OCI-LY7 (cell line): Measurements from ENCODE around the gene PRCP. TPM values are rescaled to one million over a fixed set of nuclear protein-coding genes. Genes with fewer than 3 reads are reported as not detected.

Source experiments
- BruUV-seq: library from RNA; stranded (reverse); fragments of 400-500 nt; replicated peaks from 2 replicates; lab custom pipeline; 2021; lab: Mats Ljungman, UMichigan
- CTCF ChIA-PET: fragments of 300-600 bp; sonication (Branson Sonifier 250); formaldehyde crosslinking; loops from one replicate; lab custom pipeline; 2022; ENCODE audit warnings: antibody characterized with exemption; ENCODE audit not compliant: unreplicated experiment; lab: Charles Lee
- POLR2A ChIA-PET: fragments of 300-600 bp; sonication (Branson Sonifier 250); formaldehyde crosslinking; loops from one replicate; lab custom pipeline; 2022; ENCODE audit warnings: antibody characterized with exemption; lab: Charles Lee
- DNase-seq: peaks from one replicate; pipeline ENCODE4 v3.0.0-alpha.2; 2015; ENCODE audit warnings: low spot score
- H2AFZ ChIP-seq: fragments of 200-600 bp; sonication (generic), shearing (Covaris generic); 2 replicates; pipeline ENCODE4 v1.6.1; 2014; ENCODE audit warnings: mild to moderate bottlenecking, antibody characterized with exemption, low read length, moderate library complexity
- H3K27ac ChIP-seq: fragments of 200-600 bp; sonication (generic); 2 replicates; pipeline ENCODE4 v1.5.1; 2014; ENCODE audit warnings: mixed run types, low read depth, mild to moderate bottlenecking, moderate library complexity, low read length, inconsistent platforms; ENCODE audit not compliant: poor library complexity, severe bottlenecking
- H3K36me3 ChIP-seq: fragments of 200-600 bp; sonication (generic); 2 replicates; pipeline ENCODE4 v1.6.1; 2014; ENCODE audit warnings: mild to moderate bottlenecking, antibody characterized with exemption, low read length, moderate library complexity, mixed read lengths; ENCODE audit not compliant: insufficient read depth
- H3K4me1 ChIP-seq: fragments of 200-600 bp; sonication (generic); 2 replicates; pipeline ENCODE4 v1.5.1; 2014; ENCODE audit warnings: mild to moderate bottlenecking, low read length; ENCODE audit not compliant: insufficient read depth, poor library complexity, severe bottlenecking
- H3K4me2 ChIP-seq: fragments of 200-600 bp; sonication (generic); 2 replicates; pipeline ENCODE4 v1.6.1; 2014; ENCODE audit warnings: mild to moderate bottlenecking, low read length
- H3K4me3 ChIP-seq: fragments of 200-600 bp; sonication (generic); 2 replicates; pipeline ENCODE4 v1.5.1; 2014; ENCODE audit warnings: mild to moderate bottlenecking, low read depth, low read length; ENCODE audit not compliant: poor library complexity, severe bottlenecking
- H3K79me2 ChIP-seq: fragments of 200-600 bp; sonication (generic); 2 replicates; pipeline ENCODE4 v1.6.1; 2016; ENCODE audit warnings: low read depth, mild to moderate bottlenecking, low read length, moderate library complexity, mixed read lengths; ENCODE audit not compliant: insufficient read depth
- H3K9me2 ChIP-seq: fragments of 200-600 bp; sonication (generic); 2 replicates; pipeline ENCODE4 v1.6.1; 2016; ENCODE audit warnings: mild to moderate bottlenecking, low read length, mixed read lengths; ENCODE audit not compliant: insufficient read depth
- H3K9me3 ChIP-seq: fragments of 200-600 bp; sonication (generic); 2 replicates; pipeline ENCODE4 v1.6.1; 2014; ENCODE audit warnings: mild to moderate bottlenecking, mixed run types, low read length, mixed read lengths
- H4K20me1 ChIP-seq: fragments of 200-600 bp; sonication (generic); 2 replicates; pipeline ENCODE4 v1.6.1; 2014; ENCODE audit warnings: mild to moderate bottlenecking, antibody characterized with exemption, low read length, moderate library complexity, mixed read lengths; ENCODE audit not compliant: insufficient read depth
- CTCF ChIP-seq: fragments of 200-600 bp; sonication (generic); conservative IDR thresholded peaks from 2 replicates; pipeline ENCODE4 v1.5.1; 2014; ENCODE audit warnings: mild to moderate bottlenecking, antibody characterized with exemption, low read length, moderate library complexity, mixed read lengths
- EZH2phosphoT487 ChIP-seq: fragments of 200-600 bp; sonication (generic); IDR thresholded peaks from 2 replicates; pipeline ENCODE4 v1.6.1; 2018; ENCODE audit warnings: low read depth, borderline replicate concordance, mild to moderate bottlenecking, mixed run types, antibody characterized with exemption, low read length, moderate library complexity, mixed read lengths
- intact Hi-C: fragments of 100-400 bp; cut with micrococcal nuclease; formaldehyde crosslinking; loops from one replicate; pipeline ENCODE4 v1.10.0; 2022; ENCODE audit not compliant: unreplicated experiment
- total RNA-seq, 2 experiments: library from RNA; depleted of rRNA in 1 of 2; stranded (reverse); fragments of >200 nt in 1 of 2; shearing (Covaris generic) in 1 of 2; gene quantifications; 2 replicates each; pipeline ENCODE4 v1.2.3, GENCODE V29; 2014 to 2022

The PRCP gene
- total RNA-seq, 2 experiments from 2014 or later, result 6.5 to 18.3 TPM

GRCh38 chr11:82901922-82902485 lies 1.8 kb upstream of the PRCP start:
- H3K79me2 ChIP-seq, result peaks cover 58% of the 10 kb centered on the region
- POLR2A ChIA-PET, result interaction anchor here (0.5 to 4.6 kb wide), 34 partner anchors 9 to 390 kb away, joined by 3 to 36 read pairs (median 3); partner anchors contain the start of genes PCF11 and RAB30
- intact Hi-C loops, result loop anchor here (2.0 to 10.0 kb wide), 3 partner anchors 255 to 383 kb away; partner anchors contain the start of genes ANKRD42 and PCF11
- no peaks in the 10 kb centered on the region for H3K9me2 ChIP-seq
- CTCF ChIA-PET, result interaction anchor here (0.8 to 1.4 kb wide), 5 partner anchors 9 to 390 kb away, joined by 3 to 5 read pairs (median 3); no protein-coding TSS in a partner anchor
- peak overlapping the region; percentile 79 for H3K4me3 ChIP-seq
- BruUV-seq, result TSS peak; percentile 74
- H3K9me3 ChIP-seq, result no peaks in the 10 kb centered on the region
- TF ChIP-seq CTCF (no peak), EZH2phosphoT487 (no peak)
- H2AFZ ChIP-seq, result peak overlapping the region; percentile 80
- H4K20me1 ChIP-seq, result peaks cover 18% of the 10 kb centered on the region; the same call in 1 of the 2 replicates
- no peaks in the 10 kb centered on the region; the same call in 1 of the 2 replicates for H3K36me3 ChIP-seq
- H3K4me1 ChIP-seq, result peaks cover 64% of the 10 kb centered on the region
- peak overlapping the region; percentile 67 for H3K27ac ChIP-seq
- H3K4me2 ChIP-seq, result peak overlapping the region; percentile 83
- peak; percentile 42 for DNase-seq

GRCh38 chr11:82901165-82901921 lies 1.1 kb upstream of the PRCP start, which contains the start of gene DDIAS:
TSS of gene DDIAS (plus strand) at chr11:82901736. CDS start at chr11:82914739, 13,003 bp downstream.
- no TSS peak for BruUV-seq
- Histone ChIP-seq H3K9me2 (no peaks in the 10 kb centered on the region), H3K4me3 (peak within 1 kb of the TSS; percentile 79), H3K4me1 (peaks cover 57% of the 10 kb centered on the region), H3K36me3 (no peaks in the 10 kb centered on the region; the same call in none of the 2 replicates), H2AFZ (peak within 1 kb of the TSS; percentile 80), H3K4me2 (peak within 1 kb of the TSS; percentile 83), H3K79me2 (peaks cover 51% of the 10 kb centered on the region), H4K20me1 (peaks cover 18% of the 10 kb centered on the region; the same call in 1 of the 2 replicates), H3K27ac (peak within 1 kb of the TSS; percentile 67), H3K9me3 (no peaks in the 10 kb centered on the region)
- intact Hi-C loops, result loop anchor here (2.0 to 10.0 kb wide), 3 partner anchors 255 to 383 kb away; partner anchors contain the start of genes ANKRD42 and PCF11
- POLR2A ChIA-PET, result interaction anchor here (0.6 to 4.6 kb wide), 43 partner anchors 9 to 876 kb away, joined by 3 to 36 read pairs (median 3); partner anchors contain the start of genes PCF11 and RAB30
- peak; percentile 100 for DNase-seq
- TF ChIP-seq CTCF, result no peak
- no peak for TF ChIP-seq EZH2phosphoT487
- CTCF ChIA-PET, result interaction anchor here (0.6 to 1.4 kb wide), 7 partner anchors 9 to 391 kb away, joined by 3 to 5 read pairs (median 4); no protein-coding TSS in a partner anchor
